Endodermal cell (in vitro differentiated cells): Measurements from ENCODE around the gene METTL9. TPM values are rescaled to one million over a fixed set of nuclear protein-coding genes. Genes with fewer than 3 reads are reported as not detected.

ENCODE experiments used
- DNase-seq: peaks from one replicate; pipeline ENCODE4 v3.0.0-alpha.2; 2017
- H3K27ac ChIP-seq: 2 replicates; pipeline ENCODE4 v1.5.1; 2013; ENCODE audit warnings: mild to moderate bottlenecking, low read depth, low read length, moderate library complexity
- H3K27me3 ChIP-seq: 2 replicates; pipeline ENCODE4 v1.6.1; 2013; ENCODE audit warnings: mild to moderate bottlenecking, low read length, moderate library complexity; ENCODE audit not compliant: insufficient read depth, control insufficient read depth, poor library complexity, severe bottlenecking
- H3K36me3 ChIP-seq: 2 replicates; pipeline ENCODE4 v1.7.0; 2013; ENCODE audit warnings: mild to moderate bottlenecking, low read length, moderate library complexity; ENCODE audit not compliant: control insufficient read depth, insufficient read depth
- H3K4me1 ChIP-seq: one replicate; pipeline ENCODE4 v1.7.0; 2013; ENCODE audit warnings: low read length; ENCODE audit not compliant: control insufficient read depth, insufficient read depth
- H3K4me3 ChIP-seq: 2 replicates; pipeline ENCODE4 v1.5.1; 2013; ENCODE audit warnings: mild to moderate bottlenecking, low read length, moderate library complexity
- H3K9ac ChIP-seq: 2 replicates; pipeline ENCODE4 v1.6.1; 2013; ENCODE audit warnings: mild to moderate bottlenecking, low read length, moderate library complexity; ENCODE audit not compliant: poor library complexity, severe bottlenecking; ENCODE audit errors: extremely low read depth
- H3K9me3 ChIP-seq: 2 replicates; pipeline ENCODE4 v1.6.1; 2013; ENCODE audit warnings: mild to moderate bottlenecking, low read length, moderate library complexity; ENCODE audit not compliant: control insufficient read depth
- H3K27ac Mint-ChIP-seq: 2 replicates; pipeline ENCODE4 v1.8.0; 2020; ENCODE audit warnings: mixed read lengths
- H3K27me3 Mint-ChIP-seq: 2 replicates; pipeline ENCODE4 v1.8.0; 2021; ENCODE audit warnings: mild to moderate bottlenecking, mixed read lengths; ENCODE audit not compliant: insufficient read depth
- H3K36me3 Mint-ChIP-seq: 2 replicates; pipeline ENCODE4 v1.8.0; 2020; ENCODE audit warnings: low read depth, mixed read lengths
- H3K4me1 Mint-ChIP-seq: 2 replicates; pipeline ENCODE4 v1.8.0; 2020; ENCODE audit warnings: mixed read lengths
- H3K4me3 Mint-ChIP-seq: 2 replicates; pipeline ENCODE4 v1.8.0; 2020; ENCODE audit warnings: mild to moderate bottlenecking, moderate library complexity, mixed read lengths
- H3K9me3 Mint-ChIP-seq: 2 replicates; pipeline ENCODE4 v1.8.0; 2020; ENCODE audit warnings: mild to moderate bottlenecking, mixed read lengths
- WGBS, 2 experiments: methylation state at CpG; one replicate each; pipeline versions ENCODE4 v1.1.5 to v1.1.7; 2013; ENCODE audit warnings: missing lambda C conversion rate in 2 of 2, mixed read lengths in 1 of 2; ENCODE audit not compliant: insufficient coverage in 1 of 2, insufficient read length in 1 of 2; 5-methylcytosine and 5-hydroxymethylcytosine counted together
- total RNA-seq, 2 donors: library from RNA; stranded (reverse); fragmentation: NEBNext Ultra II Directional in 1 of 2; extraction: Animal tissue kit (Norgen Biotek cat#: 25700) in 1 of 2; gene quantifications; 2 replicates in 1 of 2; 3 replicates in 1 of 2; pipeline ENCODE4 v1.2.1, GENCODE V29; 2021
- TF ChIP-seq, protein P1 (sequence below): fragments of 200-600 bp; sonication (generic); conservative IDR thresholded peaks from 2 replicates; pipeline ENCODE4 v1.5.0; 2021; ENCODE audit warnings: antibody characterized with exemption, mild to moderate bottlenecking

The METTL9 gene
- total RNA-seq, 2 donors from 2014 or later, result 145 to 149 TPM

DNA sequence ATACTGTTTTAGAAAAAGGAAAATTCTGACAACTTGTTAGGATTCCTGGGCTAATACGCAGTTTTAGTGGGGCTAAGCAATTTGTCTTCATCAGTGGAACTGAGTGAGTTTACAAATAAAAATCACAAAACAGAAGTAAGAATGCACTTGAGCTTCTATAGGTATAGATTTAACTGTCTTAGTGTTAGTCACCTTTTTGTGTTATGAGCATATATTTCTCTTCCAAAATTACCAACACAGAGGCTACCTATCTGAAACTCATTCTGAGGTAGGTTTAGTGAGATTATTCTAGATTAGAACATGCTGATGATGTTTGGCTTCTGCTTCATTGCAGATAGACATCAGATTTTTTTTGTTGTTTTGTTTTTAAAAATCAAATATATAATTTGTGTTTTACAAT, 23.2 kb downstream of the METTL9 start:
- WGBS, 2 experiments, result 82% methylated on average over 1 of the region's 1 CpG; no CpG with 5 or more reads in 1 of the 2 experiments

DNA sequence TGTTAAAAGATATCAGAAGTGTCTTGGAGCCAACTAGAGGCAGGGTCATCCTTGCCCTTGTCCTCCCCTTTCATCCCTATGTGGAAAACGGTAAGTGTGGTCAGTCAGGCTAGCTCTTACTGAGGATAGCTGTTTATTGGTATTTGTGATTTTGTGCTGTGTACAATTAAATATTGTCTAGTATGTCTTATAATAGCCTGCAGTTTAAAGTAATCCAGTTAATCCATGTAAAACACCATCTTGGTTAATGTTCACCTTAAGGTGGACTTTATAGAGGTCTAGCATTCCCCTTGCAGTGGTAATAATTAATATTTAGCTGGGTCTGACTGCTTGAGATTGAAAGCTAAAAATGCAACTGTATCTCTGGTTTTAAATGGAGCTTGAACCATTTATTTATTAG, 25.6 kb downstream of the METTL9 start:
- Mint-ChIP-seq H3K9me3 (peaks cover 29% of the 10 kb centered on the region), H3K27me3 (no peaks in the 10 kb centered on the region)

More for the DNA sequence above, 23.2 kb downstream of the METTL9 start:
- no peak for DNase-seq
- Mint-ChIP-seq H3K27ac (no peak overlapping the region), H3K4me1 (peaks cover 22% of the 10 kb centered on the region), H3K9me3 (peaks cover 5% of the 10 kb centered on the region), H3K27me3 (no peaks in the 10 kb centered on the region), H3K36me3 (peaks cover 64% of the 10 kb centered on the region), H3K4me3 (no peak overlapping the region)
- Histone ChIP-seq H3K4me3 (no peak overlapping the region), H3K36me3 (peaks cover 47% of the 10 kb centered on the region), H3K9me3 (peaks cover 1% of the 10 kb centered on the region), H3K4me1 (peaks cover 4% of the 10 kb centered on the region), H3K27me3 (no peaks in the 10 kb centered on the region), H3K27ac (no peak overlapping the region), H3K9ac (no peak overlapping the region)
- TF ChIP-seq, protein P1, sequence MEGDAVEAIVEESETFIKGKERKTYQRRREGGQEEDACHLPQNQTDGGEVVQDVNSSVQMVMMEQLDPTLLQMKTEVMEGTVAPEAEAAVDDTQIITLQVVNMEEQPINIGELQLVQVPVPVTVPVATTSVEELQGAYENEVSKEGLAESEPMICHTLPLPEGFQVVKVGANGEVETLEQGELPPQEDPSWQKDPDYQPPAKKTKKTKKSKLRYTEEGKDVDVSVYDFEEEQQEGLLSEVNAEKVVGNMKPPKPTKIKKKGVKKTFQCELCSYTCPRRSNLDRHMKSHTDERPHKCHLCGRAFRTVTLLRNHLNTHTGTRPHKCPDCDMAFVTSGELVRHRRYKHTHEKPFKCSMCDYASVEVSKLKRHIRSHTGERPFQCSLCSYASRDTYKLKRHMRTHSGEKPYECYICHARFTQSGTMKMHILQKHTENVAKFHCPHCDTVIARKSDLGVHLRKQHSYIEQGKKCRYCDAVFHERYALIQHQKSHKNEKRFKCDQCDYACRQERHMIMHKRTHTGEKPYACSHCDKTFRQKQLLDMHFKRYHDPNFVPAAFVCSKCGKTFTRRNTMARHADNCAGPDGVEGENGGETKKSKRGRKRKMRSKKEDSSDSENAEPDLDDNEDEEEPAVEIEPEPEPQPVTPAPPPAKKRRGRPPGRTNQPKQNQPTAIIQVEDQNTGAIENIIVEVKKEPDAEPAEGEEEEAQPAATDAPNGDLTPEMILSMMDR, result no peak

DNA sequence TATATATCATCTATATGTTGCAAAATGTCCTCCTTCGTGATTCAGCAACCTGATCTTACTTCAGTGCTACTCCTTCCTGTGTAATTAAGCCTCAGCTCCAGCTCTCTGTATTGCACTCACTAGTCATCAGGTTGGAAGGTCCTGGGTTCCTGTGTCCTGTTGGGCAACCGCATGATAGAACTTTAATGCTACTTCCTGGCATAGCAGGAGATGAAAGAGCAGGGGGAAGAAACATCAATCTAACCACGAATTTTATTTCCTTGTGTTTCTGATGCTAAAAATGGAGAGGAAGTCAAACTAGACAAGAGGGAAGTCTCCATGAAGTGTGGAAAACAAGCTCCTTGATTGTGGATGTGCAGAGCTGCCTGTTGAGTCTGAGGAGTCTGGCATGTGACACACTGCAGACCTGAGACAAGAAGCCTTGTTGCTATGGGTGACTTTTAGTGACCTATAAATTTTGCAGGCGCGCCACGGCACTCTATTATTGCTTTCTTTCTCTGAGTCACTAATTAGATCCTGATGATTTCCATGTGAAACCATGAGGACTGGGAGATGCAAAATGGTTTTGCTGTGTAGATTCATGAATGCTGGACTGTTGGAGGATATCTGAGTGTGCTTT, 27.4 kb downstream of the METTL9 start:
- H3K9me3 ChIP-seq, result peaks cover 32% of the 10 kb centered on the region
- Mint-ChIP-seq H3K9me3 (peaks cover 36% of the 10 kb centered on the region), H3K4me1 (peaks cover 5% of the 10 kb centered on the region), H3K36me3 (peaks cover 76% of the 10 kb centered on the region), H3K4me3 (no peak overlapping the region), H3K27me3 (no peaks in the 10 kb centered on the region), H3K27ac (no peak overlapping the region)
- peaks cover 60% of the 10 kb centered on the region for H3K36me3 ChIP-seq
- H3K4me3 ChIP-seq, result no peak overlapping the region
- H3K27me3 ChIP-seq, result no peaks in the 10 kb centered on the region
- H3K27ac ChIP-seq, result no peak overlapping the region
- H3K9ac ChIP-seq, result no peak overlapping the region
- whole genome bisulfite sequencing, 2 experiments, result 89 to 96% methylated on average over 6 of the region's 6 CpGs
- H3K4me1 ChIP-seq, result no peaks in the 10 kb centered on the region
- peak; percentile 14 for DNase-seq
- TF ChIP-seq, protein P1, result no peak

More for the DNA sequence above, 25.6 kb downstream of the METTL9 start:
- H3K9ac ChIP-seq, result no peak overlapping the region
- Mint-ChIP-seq H3K4me1 (peaks cover 9% of the 10 kb centered on the region), H3K4me3 (no peak overlapping the region), H3K36me3 (peaks cover 72% of the 10 kb centered on the region), H3K27ac (no peak overlapping the region)
- WGBS, 2 experiments, result 87% methylated on average over 1 of the region's 1 CpG; no CpG with 5 or more reads in 1 of the 2 experiments
- H3K27ac ChIP-seq, result no peak overlapping the region
- TF ChIP-seq, protein P1, result no peak
- peaks cover 26% of the 10 kb centered on the region for H3K9me3 ChIP-seq
- H3K36me3 ChIP-seq, result peaks cover 58% of the 10 kb centered on the region
- no peaks in the 10 kb centered on the region for H3K27me3 ChIP-seq
- DNase-seq, result no peak
- no peak overlapping the region for H3K4me3 ChIP-seq
- no peaks in the 10 kb centered on the region for H3K4me1 ChIP-seq
